HCT116 (cell line): ENCODE results near the gene RPAIN. TPM values are rescaled to one million over a fixed set of nuclear protein-coding genes. Genes with fewer than 3 reads are reported as not detected.

Experiments
- ATAC-seq: fragments of 200-7000 bp; cut with Tn5 transposase; 2 replicates; pipeline ENCODE4 v1.9.1; 2020; ENCODE audit warnings: mild to moderate bottlenecking, moderate library complexity
- BruUV-seq: library from RNA; stranded (reverse); fragments of 400-500 nt; replicated peaks from 2 replicates; lab custom pipeline; 2021; lab: Mats Ljungman, UMichigan
- CTCF ChIA-PET: fragments of 300-600 bp; sonication (Branson Sonifier 250); formaldehyde crosslinking; loops from one replicate; lab custom pipeline; 2021; ENCODE audit warnings: antibody characterized with exemption; lab: Charles Lee
- POLR2A ChIA-PET: fragments of 300-600, 350-600 bp; sonication (Branson Sonifier 250); formaldehyde crosslinking; loops from one replicate; lab custom pipeline; 2021; ENCODE audit warnings: antibody characterized with exemption; lab: Charles Lee
- RAD21 ChIA-PET, 2 experiments: fragments of 300-600 bp; sonication (Branson Sonifier 250); formaldehyde crosslinking; loops; one replicate each; lab custom pipeline; 2023; ENCODE audit warnings: low total read pairs in 2 of 2; ENCODE audit not compliant: uncharacterized antibody in 2 of 2, unreplicated experiment in 2 of 2, low non-redundant PET in 1 of 2; lab: Charles Lee
- DNase-seq: peaks from one replicate; pipeline ENCODE4 v3.0.0-alpha.2; 2010; ENCODE audit warnings: low read depth, low spot score
- H2AFZ ChIP-seq: fragments of 200-600 bp; shearing (Covaris generic), sonication (generic); 2 replicates; pipeline ENCODE4 v1.6.1; 2017; ENCODE audit warnings: low read depth, mixed run types, mixed read lengths, antibody characterized with exemption, low read length; ENCODE audit not compliant: poor library complexity, severe bottlenecking
- H3K27ac ChIP-seq: 2 replicates; pipeline ENCODE4 v1.5.1; 2012; ENCODE audit warnings: low read depth, low read length
- H3K27me3 ChIP-seq: fragments of 200-600 bp; sonication (generic); 2 replicates; pipeline ENCODE4 v1.6.1; 2016; ENCODE audit warnings: mixed run types, low read length, mixed read lengths; ENCODE audit not compliant: insufficient read depth
- H3K36me3 ChIP-seq, 2 experiments: fragments of 200-500 bp in 1 of 2; fragments of 200-600 bp in 1 of 2; sonication (Bioruptor generic) in 1 of 2; sonication (generic) in 1 of 2; 2 replicates each; pipeline versions ENCODE4 v1.5.1 to v1.6.1; 2014 to 2016; ENCODE audit warnings: low read length in 2 of 2, inconsistent platforms in 1 of 2, mixed read lengths in 1 of 2, mixed run types in 1 of 2; ENCODE audit not compliant: insufficient read depth in 2 of 2, control insufficient read depth in 1 of 2
- H3K4me1 ChIP-seq, 2 experiments: fragments of 200-600 bp in 1 of 2; sonication (generic) in 1 of 2; 2 replicates each; pipeline versions ENCODE4 v1.5.1 to v1.6.1; 2012 to 2017; ENCODE audit warnings: low read length in 2 of 2, inconsistent platforms in 1 of 2, mild to moderate bottlenecking in 1 of 2, mixed read lengths in 1 of 2, mixed run types in 1 of 2, moderate library complexity in 1 of 2; ENCODE audit not compliant: insufficient read depth in 2 of 2, control insufficient read depth in 1 of 2
- H3K4me2 ChIP-seq: fragments of 200-600 bp; sonication (generic); 2 replicates; pipeline ENCODE4 v1.6.1; 2017; ENCODE audit warnings: mixed run types, low read length, mixed read lengths
- H3K4me3 ChIP-seq, 2 experiments: fragments of 200-600 bp in 1 of 2; sonication (generic) in 1 of 2; replicated peaks in 1 of 2; 2 replicates each; pipeline ENCODE4 v1.5.1; 2011 to 2016; ENCODE audit warnings: low read length in 2 of 2, control low read depth in 1 of 2, low read depth in 1 of 2, mild to moderate bottlenecking in 1 of 2, mixed read lengths in 1 of 2, mixed run types in 1 of 2
- H3K79me2 ChIP-seq: fragments of 200-600 bp; sonication (generic); 2 replicates; pipeline ENCODE4 v1.6.1; 2017; ENCODE audit warnings: mild to moderate bottlenecking, mixed run types, low read length, moderate library complexity, mixed read lengths; ENCODE audit not compliant: insufficient read depth
- H3K9ac ChIP-seq: fragments of 200-600 bp; sonication (generic); 2 replicates; pipeline ENCODE4 v1.6.1; 2016; ENCODE audit warnings: low read length, mixed read lengths
- H3K9me2 ChIP-seq: fragments of 200-600 bp; sonication (generic), shearing (Covaris generic); 2 replicates; pipeline ENCODE4 v1.6.1; 2017; ENCODE audit warnings: mixed run types, mild to moderate bottlenecking, moderate library complexity; ENCODE audit not compliant: insufficient read depth
- H3K9me3 ChIP-seq, 2 experiments: fragments of 200-500 bp in 1 of 2; fragments of 200-600 bp in 1 of 2; sonication (Bioruptor generic) in 1 of 2; sonication (generic) in 1 of 2; 2 replicates each; pipeline ENCODE4 v1.6.1; 2014 to 2017; ENCODE audit warnings: low read length in 2 of 2, mixed read lengths in 2 of 2, inconsistent platforms in 1 of 2, low read depth in 1 of 2, mild to moderate bottlenecking in 1 of 2, mixed run types in 1 of 2, moderate library complexity in 1 of 2; ENCODE audit not compliant: control insufficient read depth in 1 of 2, insufficient read depth in 1 of 2
- H4K20me1 ChIP-seq: fragments of 200-600 bp; sonication (generic), shearing (Covaris generic); 2 replicates; pipeline ENCODE4 v1.6.1; 2017; ENCODE audit warnings: mixed run types, mild to moderate bottlenecking, moderate library complexity; ENCODE audit not compliant: insufficient read depth
- CEBPB ChIP-seq: IDR thresholded peaks from 2 replicates; pipeline ENCODE4 v1.6.1; 2012; ENCODE audit warnings: low read depth
- ELF1 ChIP-seq: IDR thresholded peaks from 2 replicates; pipeline ENCODE4 v1.6.1; 2012; ENCODE audit warnings: low read depth, borderline replicate concordance
- EZH2phosphoT487 ChIP-seq: fragments of 200-600 bp; IDR thresholded peaks from 2 replicates; pipeline ENCODE4 v1.6.1; 2018; ENCODE audit warnings: antibody characterized with exemption, borderline replicate concordance
- FOSL1 ChIP-seq: IDR thresholded peaks from 2 replicates; pipeline ENCODE4 v1.6.1; 2012; ENCODE audit warnings: low read depth
- JUND ChIP-seq: IDR thresholded peaks from 2 replicates; pipeline ENCODE4 v1.6.1; 2012
- POLR2A ChIP-seq: IDR thresholded peaks from 2 replicates; pipeline ENCODE4 v1.7.0; 2011; ENCODE audit warnings: borderline replicate concordance; ENCODE audit not compliant: insufficient read depth, insufficient read length; ENCODE audit errors: extremely low read depth
- POLR2AphosphoS5 ChIP-seq: IDR thresholded peaks from 2 replicates; pipeline ENCODE4 v1.6.1; 2011; ENCODE audit warnings: mild to moderate bottlenecking, low read depth, low read length, moderate library complexity
- RAD21 ChIP-seq: IDR thresholded peaks from 2 replicates; pipeline ENCODE4 v1.6.1; 2012; ENCODE audit warnings: low read depth, mild to moderate bottlenecking
- ZFX ChIP-seq: fragments of 450-650 bp; IDR thresholded peaks from 2 replicates; pipeline ENCODE4 v1.6.1; 2017
- ZNF274 ChIP-seq: fragments of 200-500 bp; sonication (Bioruptor generic); IDR thresholded peaks from 2 replicates; pipeline ENCODE4 v1.6.1; 2014; ENCODE audit warnings: mild to moderate bottlenecking, low read depth, low read length, inconsistent platforms
- intact Hi-C: fragments of 100-400 bp; cut with micrococcal nuclease; formaldehyde crosslinking; loops from 2 replicates; pipeline ENCODE4 v1.10.0; 2022
- total RNA-seq: library from RNA; stranded (reverse); gene quantifications from one replicate; pipeline ENCODE4 v1.2.1, GENCODE V29; 2021; ENCODE audit not compliant: unreplicated experiment
- TF ChIP-seq, protein P1 (sequence below): IDR thresholded peaks from 2 replicates; pipeline ENCODE4 v1.6.1; 2012; ENCODE audit warnings: low read depth

The RPAIN gene
- total RNA-seq, 1 experiment from 2014 or later, result 67.9 TPM

DNA sequence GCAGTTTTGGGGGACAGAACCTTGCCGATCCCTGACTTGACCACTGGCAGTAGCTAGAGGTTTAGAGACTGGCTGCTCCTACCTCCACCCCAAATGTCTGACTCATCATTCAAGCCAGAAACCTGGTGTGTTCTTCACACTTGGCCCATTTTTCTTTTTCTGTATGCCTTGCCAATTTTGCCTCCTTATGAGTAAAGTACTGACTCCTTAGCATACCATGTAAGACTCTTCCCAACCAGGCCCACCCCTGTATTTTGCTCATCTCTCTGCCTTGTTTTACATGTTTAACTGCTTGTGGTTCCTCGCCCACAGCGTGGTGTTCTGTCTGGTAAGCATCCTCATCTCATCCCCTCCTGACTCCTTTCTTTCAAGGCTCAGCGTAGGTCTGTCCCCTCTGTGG is 38.4 kb upstream of the RPAIN start:
- Histone ChIP-seq H3K27ac (no peak overlapping the region), H3K9ac (no peak overlapping the region), H3K9me2 (no peaks in the 10 kb centered on the region), H3K27me3 (no peaks in the 10 kb centered on the region), H3K4me3 (no peak overlapping the region), H3K4me2 (no peak overlapping the region), H3K79me2 (no peaks in the 10 kb centered on the region), H2AFZ (no peak overlapping the region), H4K20me1 (peaks cover 5% of the 10 kb centered on the region; the same call in 1 of the 2 replicates), H3K36me3 (peaks cover 57 to 61% of the 10 kb centered on the region in 2 experiments), H3K4me1 (no peaks in the 10 kb centered on the region), H3K9me3 (no peaks in the 10 kb centered on the region)
- POLR2A ChIA-PET, result no interaction called here
- RAD21 ChIA-PET, result no interaction called here
- no peak for TF ChIP-seq RAD21
- TF ChIP-seq, protein P1, sequence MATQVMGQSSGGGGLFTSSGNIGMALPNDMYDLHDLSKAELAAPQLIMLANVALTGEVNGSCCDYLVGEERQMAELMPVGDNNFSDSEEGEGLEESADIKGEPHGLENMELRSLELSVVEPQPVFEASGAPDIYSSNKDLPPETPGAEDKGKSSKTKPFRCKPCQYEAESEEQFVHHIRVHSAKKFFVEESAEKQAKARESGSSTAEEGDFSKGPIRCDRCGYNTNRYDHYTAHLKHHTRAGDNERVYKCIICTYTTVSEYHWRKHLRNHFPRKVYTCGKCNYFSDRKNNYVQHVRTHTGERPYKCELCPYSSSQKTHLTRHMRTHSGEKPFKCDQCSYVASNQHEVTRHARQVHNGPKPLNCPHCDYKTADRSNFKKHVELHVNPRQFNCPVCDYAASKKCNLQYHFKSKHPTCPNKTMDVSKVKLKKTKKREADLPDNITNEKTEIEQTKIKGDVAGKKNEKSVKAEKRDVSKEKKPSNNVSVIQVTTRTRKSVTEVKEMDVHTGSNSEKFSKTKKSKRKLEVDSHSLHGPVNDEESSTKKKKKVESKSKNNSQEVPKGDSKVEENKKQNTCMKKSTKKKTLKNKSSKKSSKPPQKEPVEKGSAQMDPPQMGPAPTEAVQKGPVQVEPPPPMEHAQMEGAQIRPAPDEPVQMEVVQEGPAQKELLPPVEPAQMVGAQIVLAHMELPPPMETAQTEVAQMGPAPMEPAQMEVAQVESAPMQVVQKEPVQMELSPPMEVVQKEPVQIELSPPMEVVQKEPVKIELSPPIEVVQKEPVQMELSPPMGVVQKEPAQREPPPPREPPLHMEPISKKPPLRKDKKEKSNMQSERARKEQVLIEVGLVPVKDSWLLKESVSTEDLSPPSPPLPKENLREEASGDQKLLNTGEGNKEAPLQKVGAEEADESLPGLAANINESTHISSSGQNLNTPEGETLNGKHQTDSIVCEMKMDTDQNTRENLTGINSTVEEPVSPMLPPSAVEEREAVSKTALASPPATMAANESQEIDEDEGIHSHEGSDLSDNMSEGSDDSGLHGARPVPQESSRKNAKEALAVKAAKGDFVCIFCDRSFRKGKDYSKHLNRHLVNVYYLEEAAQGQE, result no peak
- no peak for TF ChIP-seq ZFX
- no peak for TF ChIP-seq EZH2phosphoT487
- TF ChIP-seq ZNF274, result no peak
- TF ChIP-seq ELF1, result no peak
- no peak for TF ChIP-seq FOSL1
- TF ChIP-seq JUND, result no peak
- TF ChIP-seq POLR2AphosphoS5, result no peak
- no peak for TF ChIP-seq POLR2A
- no peak for TF ChIP-seq CEBPB
- DNase-seq, result no peak
- no peak for ATAC-seq
- no TSS peak for BruUV-seq
- CTCF ChIA-PET, result interaction anchor here (0.9 kb wide), 1 partner anchor 57 kb away, joined by 3 read pairs; the partner anchor contains the start of gene C1QBP
- intact Hi-C loops, result no loop called here
